Measurements from ENCODE around the gene MAP3K7. TPM values are rescaled to one million over a fixed set of nuclear protein-coding genes. Genes with fewer than 3 reads are reported as not detected.

Gene MAP3K7
- total RNA-seq, 2 donors from 2014 or later = 17.1 to 17.5 TPM

DNA sequence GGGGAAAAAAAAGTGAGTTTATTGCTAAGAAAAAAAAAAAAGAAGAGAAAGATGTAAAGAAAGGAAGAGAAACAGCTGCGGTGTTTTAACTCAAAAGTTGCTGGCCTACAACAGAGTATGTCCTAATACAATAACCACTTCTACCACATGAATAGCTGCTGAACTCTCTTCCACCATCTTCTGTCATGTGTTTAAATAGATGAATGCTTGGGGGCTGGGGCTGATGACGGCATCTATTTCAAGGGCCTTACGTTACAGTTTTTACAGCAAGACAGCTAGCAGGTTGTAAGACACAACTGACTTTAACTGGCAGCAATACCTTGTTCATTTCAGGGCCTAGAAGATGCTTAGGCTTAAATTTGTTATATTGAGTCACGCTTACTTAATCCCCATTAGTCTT is 50.4 kb downstream of the MAP3K7 start:
- Histone ChIP-seq H3K4me1 (peaks cover 0 to 34% of the 10 kb centered on the region in 2 donors), H3K36me3 (no peaks in the 10 kb centered on the region), H3K27ac (peak overlapping the region in 1 of 2 donors; percentile 57), H3K4me3 (no peak overlapping the region), H3K9me3 (no peaks in the 10 kb centered on the region), H3K27me3 (no peaks in the 10 kb centered on the region)
- TF ChIP-seq, protein P1, sequence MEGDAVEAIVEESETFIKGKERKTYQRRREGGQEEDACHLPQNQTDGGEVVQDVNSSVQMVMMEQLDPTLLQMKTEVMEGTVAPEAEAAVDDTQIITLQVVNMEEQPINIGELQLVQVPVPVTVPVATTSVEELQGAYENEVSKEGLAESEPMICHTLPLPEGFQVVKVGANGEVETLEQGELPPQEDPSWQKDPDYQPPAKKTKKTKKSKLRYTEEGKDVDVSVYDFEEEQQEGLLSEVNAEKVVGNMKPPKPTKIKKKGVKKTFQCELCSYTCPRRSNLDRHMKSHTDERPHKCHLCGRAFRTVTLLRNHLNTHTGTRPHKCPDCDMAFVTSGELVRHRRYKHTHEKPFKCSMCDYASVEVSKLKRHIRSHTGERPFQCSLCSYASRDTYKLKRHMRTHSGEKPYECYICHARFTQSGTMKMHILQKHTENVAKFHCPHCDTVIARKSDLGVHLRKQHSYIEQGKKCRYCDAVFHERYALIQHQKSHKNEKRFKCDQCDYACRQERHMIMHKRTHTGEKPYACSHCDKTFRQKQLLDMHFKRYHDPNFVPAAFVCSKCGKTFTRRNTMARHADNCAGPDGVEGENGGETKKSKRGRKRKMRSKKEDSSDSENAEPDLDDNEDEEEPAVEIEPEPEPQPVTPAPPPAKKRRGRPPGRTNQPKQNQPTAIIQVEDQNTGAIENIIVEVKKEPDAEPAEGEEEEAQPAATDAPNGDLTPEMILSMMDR (IDR thresholded peaks at IDR 0.05) = no peak
- DNase-seq (ENCODE audit: low spot score) = no peak

DNA sequence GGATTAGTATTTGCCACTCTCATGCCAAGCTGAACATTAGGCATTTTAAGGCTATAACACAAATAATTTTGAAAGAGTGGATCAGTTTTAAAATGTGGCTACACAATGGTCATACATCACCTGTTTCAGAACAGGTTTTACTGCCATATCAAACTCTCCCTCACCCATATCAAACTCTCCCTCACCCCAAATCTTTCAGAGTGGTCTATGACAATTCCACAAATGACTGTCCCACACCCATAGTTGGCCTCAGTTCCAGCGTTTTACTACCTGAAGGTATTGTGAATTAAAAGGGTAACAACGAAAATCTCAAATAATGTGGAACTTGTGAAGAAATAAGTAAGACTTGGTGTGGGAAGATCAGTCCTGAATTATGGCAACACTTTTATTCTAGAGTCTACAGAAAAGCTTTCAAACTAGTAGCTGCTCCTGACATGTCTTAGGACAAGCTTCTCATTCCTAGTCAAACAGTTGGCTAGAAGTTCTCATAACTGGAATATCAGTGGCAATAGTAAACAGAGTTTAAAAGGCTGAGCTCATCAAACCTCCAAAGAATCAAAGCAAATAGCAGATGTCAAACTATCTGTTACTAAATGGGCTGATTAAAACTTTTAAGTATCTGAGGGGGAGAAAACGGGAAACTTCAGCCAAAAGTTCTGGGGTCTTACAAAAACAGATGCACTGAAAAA is 52.4 kb downstream of the MAP3K7 start:
- DNase-seq (ENCODE audit: low spot score) = no peak
- H3K4me1 ChIP-seq = peaks cover 0 to 34% of the 10 kb centered on the region in 2 donors
- H3K27me3 ChIP-seq = no peaks in the 10 kb centered on the region
- TF ChIP-seq, protein P1 (IDR thresholded peaks at IDR 0.05) = no peak
- H3K36me3 ChIP-seq = no peaks in the 10 kb centered on the region
- no peak overlapping the region for H3K27ac ChIP-seq
- H3K4me3 ChIP-seq = no peak overlapping the region
- H3K9me3 ChIP-seq = no peaks in the 10 kb centered on the region

DNA sequence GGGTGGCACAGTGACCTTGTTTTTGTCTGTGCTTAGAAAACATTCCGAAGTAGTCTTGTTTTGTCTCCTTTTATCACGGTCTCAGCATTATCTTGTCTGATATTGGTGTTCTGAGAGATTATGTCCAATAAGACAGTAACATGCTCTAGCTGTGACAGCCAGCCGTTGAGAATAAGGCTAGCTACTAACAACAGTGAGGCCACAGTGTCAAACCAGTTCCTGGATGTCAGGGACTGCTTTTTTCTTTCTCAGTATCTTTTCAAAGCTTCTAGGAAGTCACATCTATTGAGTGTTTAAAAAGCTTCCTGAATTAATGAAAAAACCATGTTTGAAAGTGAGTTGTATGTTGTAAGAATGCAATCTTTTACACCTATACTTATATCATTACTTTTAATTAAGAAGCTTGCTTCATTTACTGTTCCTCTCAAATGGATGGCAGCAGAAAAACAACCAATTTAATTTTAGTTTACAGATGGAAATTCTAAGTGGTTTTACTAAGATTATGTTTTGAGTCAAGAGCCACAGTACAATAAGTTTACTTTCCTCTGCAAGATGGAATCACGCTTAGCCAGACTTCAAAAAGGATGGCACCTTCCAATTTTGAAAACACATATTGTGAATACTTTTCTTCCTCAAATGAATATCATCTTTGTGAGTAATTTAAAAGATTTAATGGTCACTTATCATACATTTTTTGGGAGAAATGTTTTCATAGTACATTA is 53.1 kb downstream of the MAP3K7 start:
- Histone ChIP-seq H3K27ac (no peak overlapping the region), H3K4me3 (no peak overlapping the region), H3K4me1 (peaks cover 0 to 30% of the 10 kb centered on the region in 2 donors), H3K36me3 (no peaks in the 10 kb centered on the region), H3K9me3 (no peaks in the 10 kb centered on the region), H3K27me3 (no peaks in the 10 kb centered on the region)
- TF ChIP-seq, protein P1 (IDR thresholded peaks at IDR 0.05) = no peak
- no peak for DNase-seq (ENCODE audit: low spot score)

DNA sequence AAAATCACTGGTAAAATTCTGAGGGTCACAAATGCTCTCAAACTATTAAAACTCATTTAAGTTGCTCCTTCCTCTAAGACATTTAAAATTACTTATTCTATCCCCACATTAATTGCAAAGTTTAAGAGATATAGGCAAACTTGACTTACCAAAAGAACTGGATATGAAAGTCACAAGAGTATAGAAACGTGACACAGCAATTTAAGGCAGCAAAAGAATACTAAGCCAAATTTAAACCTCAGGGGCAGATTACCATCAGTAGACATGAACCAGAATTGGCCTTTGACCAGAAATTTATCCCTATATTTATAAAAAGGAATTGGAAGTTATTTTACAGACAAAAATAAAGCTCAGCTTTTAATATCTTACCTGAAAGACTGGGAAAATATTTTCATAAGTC is 56.0 kb downstream of the MAP3K7 start:
- no peak overlapping the region for H3K4me3 ChIP-seq
- no peak overlapping the region for H3K27ac ChIP-seq
- H3K36me3 ChIP-seq = no peaks in the 10 kb centered on the region
- H3K9me3 ChIP-seq = no peaks in the 10 kb centered on the region
- DNase-seq (ENCODE audit: low spot score) = no peak
- peaks cover 0 to 6% of the 10 kb centered on the region in 2 donors for H3K4me1 ChIP-seq
- no peaks in the 10 kb centered on the region for H3K27me3 ChIP-seq
- TF ChIP-seq, protein P1 (IDR thresholded peaks at IDR 0.05) = no peak

- DNase-seq (ENCODE audit: low spot score) = no peak
- TF ChIP-seq, protein P1 (IDR thresholded peaks at IDR 0.05) = no peak
- Histone ChIP-seq H3K4me1 (no peaks in the 10 kb centered on the region), H3K27ac (no peak overlapping the region), H3K27me3 (no peaks in the 10 kb centered on the region), H3K36me3 (peaks cover 34% of the 10 kb centered on the region), H3K4me3 (no peak overlapping the region), H3K9me3 (no peaks in the 10 kb centered on the region)
Measured at GRCh38 chr6:90525421-90525820, 61.5 kb downstream of the MAP3K7 start.
